Parathyroid adenoma (tissue), 2 donors: ENCODE results near the gene PIK3R6.

ENCODE experiments used
- H2AFZ ChIP-seq: fragments of 300-600 bp; sonication (generic); one replicate; pipeline ENCODE4 v1.7.0; 2017; ENCODE audit warnings: antibody characterized with exemption, mild to moderate bottlenecking
- H3K27ac ChIP-seq: fragments of 300-600 bp; sonication (generic); one replicate; pipeline ENCODE4 v1.7.0; 2017
- H3K27me3 ChIP-seq: fragments of 300-600 bp; sonication (generic); one replicate; pipeline ENCODE4 v1.7.0; 2017; ENCODE audit warnings: low read length; ENCODE audit not compliant: control insufficient read depth, insufficient read depth
- H3K36me3 ChIP-seq: fragments of 300-600 bp; sonication (generic); one replicate; pipeline ENCODE4 v1.7.0; 2017; ENCODE audit warnings: low read length; ENCODE audit not compliant: control insufficient read depth, insufficient read depth
- H3K4me1 ChIP-seq: fragments of 300-600 bp; sonication (generic); one replicate; pipeline ENCODE4 v1.7.0; 2017; ENCODE audit warnings: control low read depth
- H3K4me2 ChIP-seq: fragments of 300-600 bp; sonication (generic); one replicate; pipeline ENCODE4 v1.7.0; 2017; ENCODE audit warnings: low read length
- H3K4me3 ChIP-seq: fragments of 300-600 bp; sonication (generic); one replicate; pipeline ENCODE4 v1.7.0; 2017; ENCODE audit warnings: low read depth, low read length
- H3K79me2 ChIP-seq: fragments of 300-600 bp; sonication (generic); one replicate; pipeline ENCODE4 v1.7.0; 2017; ENCODE audit warnings: control low read depth
- H3K9ac ChIP-seq: fragments of 300-600 bp; sonication (generic); one replicate; pipeline ENCODE4 v1.7.0; 2017; ENCODE audit warnings: mild to moderate bottlenecking
- H3K9me3 ChIP-seq: fragments of 300-600 bp; sonication (generic); one replicate; pipeline ENCODE4 v1.7.0; 2017; ENCODE audit warnings: low read length; ENCODE audit not compliant: control insufficient read depth
- TF ChIP-seq, protein P1 (sequence below): fragments of 300-600 bp; sonication (generic); IDR thresholded peaks from one replicate; pipeline ENCODE4 v1.7.0; 2017; ENCODE audit warnings: antibody characterized with exemption, mild to moderate bottlenecking
- donor health status: primary hyperparathyroidism.

The PIK3R6 gene

DNA sequence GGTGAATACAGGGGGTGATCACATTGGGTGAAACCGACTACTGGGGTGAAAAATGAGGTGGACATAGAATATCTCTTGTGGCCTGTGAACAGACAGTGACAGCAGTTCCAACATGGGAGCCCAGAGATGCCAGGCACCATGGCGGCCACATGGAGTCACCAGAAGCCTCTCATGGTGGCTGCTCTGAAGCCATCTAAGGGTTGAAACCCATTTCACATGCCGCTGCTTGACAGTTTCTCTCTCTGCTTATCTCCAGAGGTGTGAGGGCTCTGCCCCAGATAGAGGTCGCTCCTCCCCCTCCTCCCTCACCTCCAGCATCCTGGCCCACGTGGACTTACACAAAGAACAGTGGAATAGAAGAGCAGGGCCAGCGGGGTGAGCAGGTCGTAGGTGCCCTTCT, 37.9 kb upstream of the PIK3R6 start:
- Histone ChIP-seq H2AFZ (no peak overlapping the region), H3K79me2 (no peaks in the 10 kb centered on the region), H3K9ac (no peak overlapping the region), H3K4me2 (no peak overlapping the region), H3K27me3 (peaks cover 5% of the 10 kb centered on the region), H3K9me3 (no peaks in the 10 kb centered on the region), H3K4me1 (no peaks in the 10 kb centered on the region), H3K36me3 (no peaks in the 10 kb centered on the region), H3K4me3 (no peak overlapping the region), H3K27ac (no peak overlapping the region)
- TF ChIP-seq, protein P1, sequence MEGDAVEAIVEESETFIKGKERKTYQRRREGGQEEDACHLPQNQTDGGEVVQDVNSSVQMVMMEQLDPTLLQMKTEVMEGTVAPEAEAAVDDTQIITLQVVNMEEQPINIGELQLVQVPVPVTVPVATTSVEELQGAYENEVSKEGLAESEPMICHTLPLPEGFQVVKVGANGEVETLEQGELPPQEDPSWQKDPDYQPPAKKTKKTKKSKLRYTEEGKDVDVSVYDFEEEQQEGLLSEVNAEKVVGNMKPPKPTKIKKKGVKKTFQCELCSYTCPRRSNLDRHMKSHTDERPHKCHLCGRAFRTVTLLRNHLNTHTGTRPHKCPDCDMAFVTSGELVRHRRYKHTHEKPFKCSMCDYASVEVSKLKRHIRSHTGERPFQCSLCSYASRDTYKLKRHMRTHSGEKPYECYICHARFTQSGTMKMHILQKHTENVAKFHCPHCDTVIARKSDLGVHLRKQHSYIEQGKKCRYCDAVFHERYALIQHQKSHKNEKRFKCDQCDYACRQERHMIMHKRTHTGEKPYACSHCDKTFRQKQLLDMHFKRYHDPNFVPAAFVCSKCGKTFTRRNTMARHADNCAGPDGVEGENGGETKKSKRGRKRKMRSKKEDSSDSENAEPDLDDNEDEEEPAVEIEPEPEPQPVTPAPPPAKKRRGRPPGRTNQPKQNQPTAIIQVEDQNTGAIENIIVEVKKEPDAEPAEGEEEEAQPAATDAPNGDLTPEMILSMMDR, result no peak

DNA sequence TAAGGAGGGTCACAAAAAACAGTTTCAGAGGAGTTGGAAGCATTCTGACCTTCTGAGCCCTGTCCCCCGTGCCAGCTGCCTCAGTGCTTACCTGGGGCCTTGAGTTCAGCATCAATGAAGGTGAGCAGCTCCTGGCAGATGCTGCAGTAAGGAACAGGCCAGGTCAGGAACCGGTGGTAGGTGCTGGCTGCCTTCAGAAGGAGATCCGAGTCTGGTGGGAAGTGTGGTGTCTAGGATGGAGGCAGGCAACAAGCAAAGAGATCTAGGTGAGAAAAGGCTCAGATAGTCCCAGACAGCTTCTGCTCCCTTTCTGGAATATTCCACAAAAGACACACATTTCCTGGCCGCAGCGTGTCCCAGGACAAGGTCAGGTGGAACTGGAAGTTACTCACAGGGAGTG, 37.2 kb upstream of the PIK3R6 start:
- TF ChIP-seq, protein P1, result no peak
- Histone ChIP-seq H3K9me3 (no peaks in the 10 kb centered on the region), H3K4me2 (no peak overlapping the region), H2AFZ (no peak overlapping the region), H3K27ac (no peak overlapping the region), H3K9ac (no peak overlapping the region), H3K36me3 (no peaks in the 10 kb centered on the region), H3K4me3 (no peak overlapping the region), H3K79me2 (no peaks in the 10 kb centered on the region), H3K4me1 (no peaks in the 10 kb centered on the region), H3K27me3 (peaks cover 5% of the 10 kb centered on the region)

DNA sequence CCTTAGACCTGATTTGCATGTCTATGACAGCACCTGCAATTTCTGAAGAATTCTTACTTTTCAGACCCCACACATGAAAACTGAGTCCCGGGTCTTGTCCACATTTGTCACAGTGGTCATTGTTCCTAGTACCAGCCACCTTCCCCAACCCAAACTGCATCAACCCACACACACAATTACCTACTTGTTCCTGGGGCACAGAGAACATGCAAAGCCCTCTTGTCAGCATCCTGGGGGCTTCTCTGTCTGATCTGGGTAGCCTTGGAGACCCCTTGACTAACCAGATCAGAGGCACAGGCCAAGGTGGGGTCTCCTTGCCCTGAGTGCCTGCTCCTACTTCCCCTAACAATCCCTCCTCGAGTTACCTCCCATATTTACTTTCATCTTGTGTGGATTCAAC, 36.7 kb upstream of the PIK3R6 start:
- no peaks in the 10 kb centered on the region for H3K36me3 ChIP-seq
- H2AFZ ChIP-seq, result no peak overlapping the region
- H3K4me3 ChIP-seq, result no peak overlapping the region
- no peaks in the 10 kb centered on the region for H3K9me3 ChIP-seq
- TF ChIP-seq, protein P1, result no peak
- H3K4me2 ChIP-seq, result no peak overlapping the region
- no peak overlapping the region for H3K27ac ChIP-seq
- H3K4me1 ChIP-seq, result no peaks in the 10 kb centered on the region
- H3K79me2 ChIP-seq, result no peaks in the 10 kb centered on the region
- no peak overlapping the region for H3K9ac ChIP-seq
- H3K27me3 ChIP-seq, result peaks cover 5% of the 10 kb centered on the region

DNA sequence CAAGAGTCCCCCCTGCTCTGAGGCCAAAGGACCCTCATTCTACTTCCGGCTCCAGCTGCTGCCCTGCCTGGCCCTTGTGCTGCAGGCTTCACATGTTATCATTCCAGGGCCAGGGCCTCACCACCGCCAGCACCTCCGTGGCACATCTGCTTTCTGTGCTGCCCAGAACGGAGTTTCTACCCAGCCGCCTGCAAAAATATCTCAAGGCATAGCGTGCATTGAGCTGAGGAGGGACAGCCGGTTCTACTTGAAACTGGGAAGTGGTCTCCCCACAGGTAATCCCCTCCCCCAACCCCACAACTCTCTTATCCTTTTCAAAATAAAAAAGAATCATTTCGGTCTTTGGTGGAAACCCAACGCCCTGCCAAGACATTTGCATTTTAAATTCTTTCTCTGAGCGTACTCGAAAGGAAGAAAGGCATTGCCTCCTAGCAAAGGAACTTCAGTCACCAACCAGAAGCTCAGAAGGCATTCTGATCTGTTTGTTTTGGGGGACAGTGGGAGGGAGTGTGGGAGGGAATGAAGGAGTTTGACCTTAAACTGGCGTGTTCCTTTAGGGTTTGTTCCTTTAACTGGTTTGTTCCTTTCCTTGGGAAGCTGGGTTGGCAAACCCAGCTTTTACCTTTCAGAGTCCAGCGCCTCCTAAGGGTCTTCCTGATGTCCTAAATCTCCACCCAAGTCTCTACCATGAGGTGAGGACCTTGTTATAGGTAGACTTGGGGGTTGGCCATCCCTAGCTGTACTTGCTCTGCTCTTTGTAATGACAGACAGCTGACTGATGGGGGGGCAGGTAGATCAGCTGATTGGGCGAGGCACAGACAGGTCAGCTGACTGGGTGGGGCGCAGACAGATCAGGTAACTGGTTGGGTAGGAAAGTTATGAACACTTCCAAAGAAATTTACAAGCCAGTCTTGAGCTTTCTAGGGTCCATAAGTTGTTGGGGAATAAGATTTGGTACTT, 33.4 kb upstream of the PIK3R6 start:
- H3K4me2 ChIP-seq, result no peak overlapping the region
- no peaks in the 10 kb centered on the region for H3K4me1 ChIP-seq
- H3K9me3 ChIP-seq, result no peaks in the 10 kb centered on the region
- H3K79me2 ChIP-seq, result no peaks in the 10 kb centered on the region
- TF ChIP-seq, protein P1, result no peak
- H3K4me3 ChIP-seq, result no peak overlapping the region
- H3K27ac ChIP-seq, result no peak overlapping the region
- no peak overlapping the region for H3K9ac ChIP-seq
- H3K36me3 ChIP-seq, result no peaks in the 10 kb centered on the region
- H2AFZ ChIP-seq, result no peak overlapping the region
- H3K27me3 ChIP-seq, result peaks cover 5% of the 10 kb centered on the region

DNA sequence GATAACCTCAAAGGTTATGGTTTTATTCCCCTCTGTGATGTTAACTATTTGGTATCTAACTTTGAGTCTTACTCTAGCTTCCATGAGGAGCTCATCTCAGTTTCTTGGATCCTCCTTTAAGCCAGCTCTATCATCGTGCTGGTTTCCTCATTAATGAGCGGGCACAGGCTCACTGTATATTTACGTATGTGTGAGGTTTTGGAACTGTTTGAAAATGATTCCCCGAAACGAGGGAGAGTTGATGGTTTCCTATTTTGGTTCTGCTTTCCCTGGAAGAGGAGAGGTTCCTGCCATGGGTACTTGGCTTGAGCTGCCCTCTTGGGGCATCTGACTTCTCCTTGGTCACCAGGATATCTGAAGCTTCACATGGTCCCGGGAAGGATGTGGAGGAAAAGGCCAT, 32.7 kb upstream of the PIK3R6 start:
- TF ChIP-seq, protein P1, result no peak
- H3K79me2 ChIP-seq, result no peaks in the 10 kb centered on the region
- H3K27me3 ChIP-seq, result peaks cover 5% of the 10 kb centered on the region
- H3K27ac ChIP-seq, result no peak overlapping the region
- no peaks in the 10 kb centered on the region for H3K9me3 ChIP-seq
- H3K4me2 ChIP-seq, result no peak overlapping the region
- H2AFZ ChIP-seq, result no peak overlapping the region
- H3K4me1 ChIP-seq, result no peaks in the 10 kb centered on the region
- no peak overlapping the region for H3K9ac ChIP-seq
- H3K36me3 ChIP-seq, result no peaks in the 10 kb centered on the region
- no peak overlapping the region for H3K4me3 ChIP-seq
